ENCODE results near the gene CYREN. TPM values are rescaled to one million over a fixed set of nuclear protein-coding genes. Genes with fewer than 3 reads are reported as not detected.

The CYREN gene
- polyA plus RNA-seq, 1 donor (not counting 4 experiments of a cell fraction or from before 2014, with no cell fraction given) = 41.7 TPM

GRCh38 chr7:135189961-135190360 is 19.5 kb upstream of the CYREN start:
- Histone ChIP-seq H3K27ac (ENCODE audit: control insufficient read depth, insufficient read depth, low read length) (peak overlapping the region; percentile 62), H3K27me3 (ENCODE audit: control insufficient read depth, extremely low read depth, insufficient read depth, low read length) (no peaks in the 10 kb centered on the region), H3K4me3 (ENCODE audit: control insufficient read depth in 2 of 3, extremely low read depth in 1 of 3, insufficient read depth in 2 of 3, low read depth in 1 of 3, low read length in 3 of 3) (peak overlapping the region in 1 of 3 experiments; percentile 48), H4K20me1 (ENCODE audit: control insufficient read depth, extremely low read depth, insufficient read depth, low read length) (no peaks in the 10 kb centered on the region), H3K9me1 (ENCODE audit: control insufficient read depth, extremely low read depth, insufficient read depth, low read length) (peaks cover 2% of the 10 kb centered on the region), H3K4me1 (ENCODE audit: control insufficient read depth, extremely low read depth, insufficient read depth, low read length) (peaks cover 55% of the 10 kb centered on the region), H3K36me3 (ENCODE audit: control insufficient read depth in 2 of 2, extremely low read depth in 1 of 2, insufficient read depth in 2 of 2, low read length in 2 of 2) (peaks cover 24 to 36% of the 10 kb centered on the region in 2 experiments), H3K9ac (ENCODE audit: control insufficient read depth, extremely low read depth, insufficient read depth, low read length) (no peak overlapping the region), H2AFZ (ENCODE audit: control insufficient read depth, low read length) (no peak overlapping the region), H3K79me2 (ENCODE audit: control insufficient read depth, insufficient read depth, low read length) (peaks cover 3% of the 10 kb centered on the region), H3K9me3 (ENCODE audit: control insufficient read depth, low read depth, low read length) (no peaks in the 10 kb centered on the region), H3K4me2 (ENCODE audit: control insufficient read depth, extremely low read depth, insufficient read depth, low read depth, low read length) (peak overlapping the region; percentile 59)
- dilution Hi-C loops (cut with MboI; ENCODE audit: extremely low pct_ligation_motif_present, low sequenced_read_pairs) = no loop called here
- DNase-seq (ENCODE audit: low read depth, low spot score) (no peak), FAIRE-seq (peak; percentile 46)
- TF ChIP-seq EZH2 (IDR thresholded peaks at IDR 0.05; ENCODE audit: low read length) (no peak), CTCF (optimal IDR thresholded peaks at IDR 0.05 in 1 of 3, IDR thresholded peaks at IDR 0.05 in 1 of 3, conservative IDR thresholded peaks at IDR 0.05 in 1 of 3; ENCODE audit: extremely low read depth in 1 of 3, insufficient read depth in 2 of 3, low read length in 3 of 3) (no peak)

GRCh38 chr7:135189221-135189662 is 18.7 kb upstream of the CYREN start:
- Histone ChIP-seq H3K27ac (ENCODE audit: control insufficient read depth, insufficient read depth, low read length) (peak overlapping the region; percentile 61), H3K4me3 (ENCODE audit: control insufficient read depth in 2 of 3, extremely low read depth in 1 of 3, insufficient read depth in 2 of 3, low read depth in 1 of 3, low read length in 3 of 3) (no peak overlapping the region), H3K4me2 (ENCODE audit: control insufficient read depth, extremely low read depth, insufficient read depth, low read depth, low read length) (no peak overlapping the region), H3K9me1 (ENCODE audit: control insufficient read depth, extremely low read depth, insufficient read depth, low read length) (peaks cover 2% of the 10 kb centered on the region), H3K36me3 (ENCODE audit: control insufficient read depth in 2 of 2, extremely low read depth in 1 of 2, insufficient read depth in 2 of 2, low read length in 2 of 2) (peaks cover 23 to 38% of the 10 kb centered on the region in 2 experiments), H4K20me1 (ENCODE audit: control insufficient read depth, extremely low read depth, insufficient read depth, low read length) (no peaks in the 10 kb centered on the region), H2AFZ (ENCODE audit: control insufficient read depth, low read length) (no peak overlapping the region), H3K4me1 (ENCODE audit: control insufficient read depth, extremely low read depth, insufficient read depth, low read length) (peaks cover 54% of the 10 kb centered on the region), H3K9me3 (ENCODE audit: control insufficient read depth, low read depth, low read length) (peaks cover 1% of the 10 kb centered on the region), H3K27me3 (ENCODE audit: control insufficient read depth, extremely low read depth, insufficient read depth, low read length) (no peaks in the 10 kb centered on the region), H3K9ac (ENCODE audit: control insufficient read depth, extremely low read depth, insufficient read depth, low read length) (no peak overlapping the region), H3K79me2 (ENCODE audit: control insufficient read depth, insufficient read depth, low read length) (peaks cover 3% of the 10 kb centered on the region)
- dilution Hi-C loops (cut with MboI; ENCODE audit: extremely low pct_ligation_motif_present, low sequenced_read_pairs) = no loop called here
- FAIRE-seq = no peak
- TF ChIP-seq EZH2 (IDR thresholded peaks at IDR 0.05; ENCODE audit: low read length) = no peak
- no peak for DNase-seq (ENCODE audit: low read depth, low spot score)
